Endothelial cell of hepatic sinusoid (primary cell): ENCODE data around the gene ERAP2.
"Not testable (repeated sequence)": the region's sequence is repeated elsewhere in the genome, so short reads cannot be mapped to it uniquely, and the experiment has no call there.

ENCODE experiments used
- in situ Hi-C: cut with HindIII; loops from 2 replicates; pipeline ENCODE4 v1.10.0; 2017; ENCODE audit warnings: low sequenced_read_pairs

ERAP2 gene, protein sequence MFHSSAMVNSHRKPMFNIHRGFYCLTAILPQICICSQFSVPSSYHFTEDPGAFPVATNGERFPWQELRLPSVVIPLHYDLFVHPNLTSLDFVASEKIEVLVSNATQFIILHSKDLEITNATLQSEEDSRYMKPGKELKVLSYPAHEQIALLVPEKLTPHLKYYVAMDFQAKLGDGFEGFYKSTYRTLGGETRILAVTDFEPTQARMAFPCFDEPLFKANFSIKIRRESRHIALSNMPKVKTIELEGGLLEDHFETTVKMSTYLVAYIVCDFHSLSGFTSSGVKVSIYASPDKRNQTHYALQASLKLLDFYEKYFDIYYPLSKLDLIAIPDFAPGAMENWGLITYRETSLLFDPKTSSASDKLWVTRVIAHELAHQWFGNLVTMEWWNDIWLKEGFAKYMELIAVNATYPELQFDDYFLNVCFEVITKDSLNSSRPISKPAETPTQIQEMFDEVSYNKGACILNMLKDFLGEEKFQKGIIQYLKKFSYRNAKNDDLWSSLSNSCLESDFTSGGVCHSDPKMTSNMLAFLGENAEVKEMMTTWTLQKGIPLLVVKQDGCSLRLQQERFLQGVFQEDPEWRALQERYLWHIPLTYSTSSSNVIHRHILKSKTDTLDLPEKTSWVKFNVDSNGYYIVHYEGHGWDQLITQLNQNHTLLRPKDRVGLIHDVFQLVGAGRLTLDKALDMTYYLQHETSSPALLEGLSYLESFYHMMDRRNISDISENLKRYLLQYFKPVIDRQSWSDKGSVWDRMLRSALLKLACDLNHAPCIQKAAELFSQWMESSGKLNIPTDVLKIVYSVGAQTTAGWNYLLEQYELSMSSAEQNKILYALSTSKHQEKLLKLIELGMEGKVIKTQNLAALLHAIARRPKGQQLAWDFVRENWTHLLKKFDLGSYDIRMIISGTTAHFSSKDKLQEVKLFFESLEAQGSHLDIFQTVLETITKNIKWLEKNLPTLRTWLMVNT

DNA sequence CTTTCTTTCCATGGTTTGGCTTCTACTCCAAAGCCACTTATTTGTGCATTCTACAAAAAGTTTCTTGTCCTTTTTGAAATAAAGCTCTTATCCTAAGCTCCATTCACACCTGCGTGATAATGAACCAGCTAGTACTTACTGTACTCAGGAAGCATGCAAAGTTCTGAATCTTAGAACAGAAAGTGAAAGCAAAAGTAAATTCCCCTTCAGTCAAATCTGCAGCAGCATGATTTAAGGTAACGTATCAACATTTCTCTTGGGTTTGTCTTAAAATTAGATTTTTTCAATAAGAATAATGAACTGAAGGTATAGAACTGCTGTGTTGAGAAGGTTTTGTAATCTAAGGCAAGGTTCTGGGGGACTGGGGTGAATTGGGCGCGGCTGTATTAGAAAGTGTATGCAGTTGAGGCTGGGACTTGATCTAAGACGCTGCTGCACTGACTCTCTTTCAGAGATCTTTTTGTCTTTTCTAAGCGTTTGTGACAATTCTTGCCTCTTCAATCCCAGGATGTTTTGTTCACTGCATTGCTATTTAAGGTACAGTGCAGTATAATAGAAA, at the start of gene ERAP2:
Gene ERAP2, plus strand, starts transcription at position 209 of the 559 bp plus-strand sequence. CDS start 3,186 bp downstream, outside the sequence.
- in situ Hi-C loops: no loop called here

DNA sequence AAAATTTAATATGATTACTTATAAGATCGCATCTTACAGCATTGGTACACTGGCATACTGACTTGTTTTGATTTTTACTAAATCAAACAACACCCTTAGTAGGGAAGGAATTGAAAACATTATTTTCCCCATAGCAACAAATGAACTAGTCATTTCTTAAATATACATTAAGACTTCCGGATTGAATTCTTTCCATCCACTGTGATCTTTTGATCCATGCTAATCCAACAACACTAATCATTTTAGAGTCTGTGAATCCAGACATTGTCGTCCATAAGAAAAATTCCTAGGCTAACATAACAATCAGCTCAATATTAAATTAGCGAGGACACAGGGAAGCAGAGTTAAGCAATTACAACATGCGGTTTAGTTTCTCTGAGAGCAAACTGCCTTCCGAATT, 47.0 kb upstream of the ERAP2 start:
- in situ Hi-C loops: no loop called here

DNA sequence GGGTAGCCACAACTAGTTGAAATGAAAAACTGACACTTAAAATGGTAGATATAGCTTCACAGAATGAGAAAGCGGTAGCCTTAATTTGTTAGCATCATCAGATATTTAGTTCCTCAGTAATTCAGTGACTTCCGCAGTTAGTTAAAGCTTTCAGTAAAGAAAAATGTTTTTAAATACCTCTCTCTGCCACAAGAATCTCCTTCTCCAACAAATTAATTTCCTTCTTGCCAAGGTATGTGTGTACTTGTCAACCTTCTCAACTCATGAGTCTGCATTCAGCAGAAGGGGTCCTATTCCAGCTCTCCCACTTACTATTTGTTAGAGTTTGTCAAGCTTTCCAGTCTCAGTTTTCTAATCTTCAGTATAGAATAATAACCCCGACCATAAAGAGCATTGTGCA, 42.3 kb upstream of the ERAP2 start:
- in situ Hi-C loops: no loop called here

DNA sequence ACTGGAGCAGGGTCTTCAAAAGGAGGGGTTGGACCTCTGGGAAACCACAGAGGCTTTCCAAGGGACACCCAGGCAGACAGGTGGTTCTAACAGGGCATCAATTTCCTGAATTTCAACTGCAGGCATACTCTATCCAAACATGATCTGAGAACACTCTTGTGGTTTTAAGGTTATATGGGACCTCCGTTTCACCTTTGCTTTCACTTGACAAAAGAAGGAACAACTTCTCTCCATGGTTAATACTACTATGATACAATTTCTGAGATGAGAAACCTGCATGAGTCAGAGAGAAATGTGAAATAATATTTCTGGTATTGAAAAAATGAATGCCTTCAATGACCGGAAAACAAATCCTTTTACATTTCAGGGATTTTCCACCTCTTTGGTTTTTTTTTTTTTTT, 40.5 kb upstream of the ERAP2 start:
- in situ Hi-C loops: loop anchor here (5.0 kb wide), 1 partner anchor 37 kb away; no protein-coding TSS in a partner anchor

DNA sequence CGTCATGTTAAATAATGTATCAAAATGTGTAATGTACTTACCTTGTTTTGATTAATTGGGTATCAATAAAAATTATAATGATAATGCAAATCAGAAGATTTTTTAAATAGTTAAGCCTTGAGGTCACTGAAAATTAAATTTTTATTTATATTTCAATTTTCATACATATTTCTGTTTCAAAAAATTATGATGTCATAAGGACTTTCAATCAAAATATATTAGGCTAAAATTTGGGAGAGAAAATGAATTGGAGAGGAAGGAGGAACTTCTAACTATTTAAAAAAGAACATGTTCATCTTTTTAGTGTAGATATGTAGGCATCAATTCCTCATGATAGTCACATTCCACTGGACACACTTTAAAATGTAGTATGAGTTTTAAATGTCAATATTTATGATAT, 39.5 kb upstream of the ERAP2 start:
- in situ Hi-C loops: loop anchor here (5.0 kb wide), 1 partner anchor 35 kb away; no protein-coding TSS in a partner anchor

DNA sequence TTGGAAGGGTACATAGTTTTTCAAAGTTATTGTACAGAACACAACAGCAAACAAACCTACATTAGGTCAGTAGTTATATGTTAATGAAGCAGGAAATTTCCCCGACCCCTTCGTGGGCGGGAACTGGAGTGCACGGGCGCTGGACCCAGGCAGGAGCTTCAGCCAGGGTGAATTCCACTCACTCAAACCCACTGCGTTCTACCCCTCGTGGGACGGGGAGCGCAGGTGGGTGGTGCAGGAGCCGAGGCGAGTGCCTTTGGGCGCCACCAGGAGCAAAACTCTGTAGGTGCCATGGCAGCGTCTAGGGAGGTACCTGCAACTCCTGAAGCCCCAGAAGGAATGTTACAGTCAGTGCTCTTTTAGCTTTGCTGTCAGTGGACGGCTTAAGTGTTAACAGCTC, 39.0 kb upstream of the ERAP2 start:
- in situ Hi-C loops: loop anchor here (5.0 kb wide), 1 partner anchor 35 kb away; no protein-coding TSS in a partner anchor

DNA sequence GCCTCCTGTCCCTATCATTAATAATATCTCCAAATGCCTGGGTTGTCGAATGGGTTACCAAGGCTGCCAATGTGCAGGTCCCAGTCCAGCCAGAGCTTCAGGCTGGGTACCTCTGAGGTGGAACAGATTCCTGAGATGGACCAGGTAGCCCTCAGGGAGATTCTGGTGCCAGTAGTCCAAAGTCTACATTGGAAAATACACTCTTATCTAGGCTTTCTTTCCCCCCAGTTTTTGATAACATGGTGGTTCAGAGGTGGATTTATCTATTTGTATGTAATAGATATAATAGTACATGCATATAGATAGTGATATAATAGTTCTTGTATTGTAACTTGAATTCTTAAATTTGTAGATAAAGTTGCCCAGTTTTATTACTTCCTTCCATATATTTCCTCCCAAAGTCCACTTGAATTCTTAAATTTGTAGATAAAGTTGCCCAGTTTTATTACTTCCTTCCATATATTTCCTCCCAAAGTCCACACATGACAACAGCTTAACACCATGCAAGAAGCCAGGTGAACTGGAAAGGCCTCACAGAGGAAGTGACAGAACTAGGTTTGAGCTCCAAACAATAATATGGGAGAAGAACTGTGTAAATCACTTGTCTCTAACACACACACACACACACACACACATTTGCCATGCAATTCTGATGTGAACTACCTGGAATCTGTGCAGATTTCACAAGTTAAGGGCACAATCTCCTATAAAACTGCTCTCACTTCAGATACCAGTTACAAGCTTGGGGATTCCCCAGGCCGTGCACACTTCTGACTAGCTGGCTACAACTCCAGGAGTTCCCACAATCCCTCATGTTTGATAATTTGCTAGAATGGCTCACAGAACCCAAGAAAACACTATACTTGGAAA, 37.9 kb upstream of the ERAP2 start:
- in situ Hi-C loops: loop anchor here (5.0 kb wide), 1 partner anchor 34 kb away; no protein-coding TSS in a partner anchor

DNA sequence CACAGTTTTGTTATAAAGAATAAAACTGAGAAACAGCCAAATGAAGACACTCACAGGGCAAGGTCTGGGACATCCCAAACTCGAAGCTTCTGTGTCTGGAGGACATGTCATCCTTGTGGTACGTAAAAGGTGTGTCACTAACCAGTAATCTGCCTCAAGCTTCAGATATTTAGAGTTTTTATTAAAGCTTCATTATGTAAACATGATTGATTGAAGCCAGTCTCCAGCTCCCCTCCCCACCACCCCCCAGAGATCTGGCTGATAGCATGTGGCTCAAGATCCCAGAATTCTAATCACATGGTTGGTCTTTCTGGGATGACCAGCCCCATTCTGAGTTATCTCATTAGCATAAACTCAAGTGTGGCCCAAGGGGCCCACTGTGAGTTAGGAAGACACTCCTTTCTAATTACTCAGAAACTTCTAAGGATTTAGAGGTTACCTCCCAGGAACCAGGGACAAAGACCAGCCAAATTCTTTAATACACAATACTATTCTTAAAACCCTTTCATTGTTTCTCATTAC, 37.2 kb upstream of the ERAP2 start:
- in situ Hi-C loops: loop anchor here (5.0 kb wide), 1 partner anchor 33 kb away; no protein-coding TSS in a partner anchor

DNA sequence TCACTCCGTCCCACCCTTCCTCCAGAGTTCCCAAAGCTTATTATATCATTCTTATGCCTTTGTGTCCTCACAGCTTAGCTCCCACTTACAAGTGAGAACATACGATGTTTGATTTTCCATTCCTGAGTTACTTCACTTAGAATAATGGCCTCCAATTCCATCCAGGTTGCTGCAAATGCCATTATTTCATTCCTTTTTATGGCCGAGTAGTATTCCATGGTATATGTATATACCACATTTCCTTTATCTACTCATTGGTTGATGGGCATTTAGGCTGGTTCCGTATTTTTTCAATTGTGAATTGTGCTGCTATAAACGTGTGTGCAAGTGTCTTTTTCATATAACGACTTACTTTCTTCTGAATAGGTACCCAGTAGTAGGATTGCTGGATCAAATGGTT, 34.4 kb upstream of the ERAP2 start:
- in situ Hi-C loops: not testable (repeated sequence)

DNA sequence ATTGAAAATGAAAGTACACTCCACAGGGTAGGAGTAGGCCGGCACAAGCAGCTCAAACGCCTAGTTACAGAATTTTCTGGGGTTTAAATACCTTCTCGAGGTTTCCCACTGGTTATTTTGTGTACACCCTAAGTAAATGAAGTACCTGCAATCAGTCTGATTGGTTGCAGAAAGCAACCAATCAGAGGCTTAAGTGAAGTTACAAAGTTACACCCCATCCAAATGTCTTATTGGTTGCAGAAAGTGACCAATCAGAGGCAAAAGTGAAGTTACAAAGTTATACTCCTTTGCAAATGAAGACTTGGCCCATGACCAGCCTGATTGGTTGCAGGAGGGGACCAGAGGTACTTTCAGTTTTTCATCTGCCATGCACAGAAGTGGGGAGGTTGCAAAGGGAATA, 33.2 kb upstream of the ERAP2 start:
- in situ Hi-C loops: no loop called here

DNA sequence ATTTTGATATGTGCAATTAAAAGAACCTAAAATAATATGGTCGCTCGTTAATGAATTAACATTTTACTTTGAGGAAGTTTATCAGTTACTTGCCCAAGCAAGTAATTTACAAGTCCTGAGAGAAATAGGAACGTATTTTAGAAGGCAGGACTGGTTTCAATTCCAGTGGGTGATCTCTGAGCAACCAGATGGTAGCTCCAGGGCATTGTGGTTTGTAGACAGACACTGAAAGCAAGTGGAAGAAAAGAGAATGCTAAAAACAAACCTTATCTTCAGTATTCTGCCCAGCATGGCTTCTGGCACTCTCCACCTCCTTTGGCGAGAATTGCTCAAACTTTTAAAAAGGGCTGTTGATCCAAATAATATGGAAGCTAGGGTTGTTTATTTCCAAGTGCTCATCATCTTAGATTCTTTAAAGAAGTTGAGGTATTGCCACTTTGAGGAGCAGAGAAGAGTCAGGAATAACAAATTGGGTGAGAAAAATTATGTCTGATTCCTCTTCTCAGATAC, 31.8 kb upstream of the ERAP2 start:
- in situ Hi-C loops: no loop called here

DNA sequence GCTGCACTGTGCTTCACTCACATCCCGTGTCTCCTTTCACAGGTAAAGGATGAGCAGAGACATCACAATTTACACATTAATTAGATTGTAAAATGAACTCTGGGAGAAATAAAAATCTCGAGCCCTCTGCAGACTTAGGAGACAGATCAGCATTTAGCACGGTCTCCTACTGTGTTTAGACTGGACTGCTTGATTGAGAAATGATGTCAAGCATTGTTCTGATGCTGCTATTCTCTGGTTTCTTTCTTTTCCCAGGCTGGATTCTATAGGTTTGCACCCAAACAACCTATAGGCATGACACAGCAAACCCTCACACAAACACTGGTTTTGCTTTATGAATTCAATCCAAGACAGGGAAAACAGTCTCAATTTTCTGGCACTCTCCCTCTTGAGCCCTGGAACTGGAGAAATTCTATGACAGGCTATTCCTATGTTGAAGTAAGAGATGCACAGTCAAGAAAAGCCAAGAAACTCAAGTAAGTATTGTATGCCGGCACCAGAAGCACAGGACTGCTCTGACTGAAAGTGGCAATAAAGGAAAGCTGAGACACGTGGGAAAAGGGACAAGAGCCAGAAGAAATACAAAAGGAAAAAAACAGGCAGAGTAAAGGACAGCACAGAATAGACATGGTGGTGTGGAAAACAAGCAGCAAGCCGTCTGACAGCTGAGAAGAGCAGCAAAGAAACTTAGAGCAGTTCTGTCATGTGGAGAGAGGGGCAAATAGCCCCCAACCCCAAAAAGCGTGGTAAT, 24.8 kb upstream of the ERAP2 start:
- in situ Hi-C loops: loop anchor here (25.0 kb wide), 1 partner anchor 311 kb away; no protein-coding TSS in a partner anchor

DNA sequence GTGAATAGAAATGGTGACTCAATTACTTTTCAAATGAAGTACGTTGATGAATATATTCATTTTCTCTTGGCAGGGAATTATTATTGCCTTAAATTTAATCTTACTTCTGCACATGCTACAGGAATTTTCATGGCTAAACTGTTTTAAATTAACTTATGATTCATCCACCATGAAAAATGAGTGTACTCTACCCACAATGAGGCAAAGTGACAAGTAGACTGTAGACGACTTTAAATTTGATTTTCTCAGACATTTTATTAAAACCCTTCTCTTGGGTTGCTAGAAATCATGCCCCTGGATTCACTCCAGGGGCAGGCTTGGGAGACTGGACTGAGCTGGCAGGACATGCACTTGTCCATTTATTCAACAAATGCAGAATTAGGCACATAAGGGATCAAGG, 23.5 kb upstream of the ERAP2 start:
- in situ Hi-C loops: loop anchor here (25.0 kb wide), 1 partner anchor 310 kb away; no protein-coding TSS in a partner anchor

DNA sequence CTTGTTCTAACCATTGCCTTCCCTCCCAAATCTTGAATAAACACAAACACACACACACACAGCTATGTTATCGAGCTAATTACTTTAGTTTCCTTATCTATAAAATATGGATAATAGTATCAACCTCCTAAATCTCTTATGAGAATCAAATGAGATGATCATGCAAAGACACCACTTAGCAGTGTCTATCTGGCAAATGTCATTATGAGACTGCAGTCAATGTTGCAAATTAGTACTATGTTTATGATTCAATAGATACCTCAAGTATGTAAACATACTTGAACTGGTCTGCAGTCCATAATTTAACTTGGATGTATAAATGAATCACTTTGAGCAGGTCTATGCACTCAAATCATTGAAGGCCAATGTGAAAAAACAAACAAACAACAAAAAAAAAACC, 22.2 kb upstream of the ERAP2 start:
- in situ Hi-C loops: loop anchor here (25.0 kb wide), 1 partner anchor 308 kb away; no protein-coding TSS in a partner anchor

DNA sequence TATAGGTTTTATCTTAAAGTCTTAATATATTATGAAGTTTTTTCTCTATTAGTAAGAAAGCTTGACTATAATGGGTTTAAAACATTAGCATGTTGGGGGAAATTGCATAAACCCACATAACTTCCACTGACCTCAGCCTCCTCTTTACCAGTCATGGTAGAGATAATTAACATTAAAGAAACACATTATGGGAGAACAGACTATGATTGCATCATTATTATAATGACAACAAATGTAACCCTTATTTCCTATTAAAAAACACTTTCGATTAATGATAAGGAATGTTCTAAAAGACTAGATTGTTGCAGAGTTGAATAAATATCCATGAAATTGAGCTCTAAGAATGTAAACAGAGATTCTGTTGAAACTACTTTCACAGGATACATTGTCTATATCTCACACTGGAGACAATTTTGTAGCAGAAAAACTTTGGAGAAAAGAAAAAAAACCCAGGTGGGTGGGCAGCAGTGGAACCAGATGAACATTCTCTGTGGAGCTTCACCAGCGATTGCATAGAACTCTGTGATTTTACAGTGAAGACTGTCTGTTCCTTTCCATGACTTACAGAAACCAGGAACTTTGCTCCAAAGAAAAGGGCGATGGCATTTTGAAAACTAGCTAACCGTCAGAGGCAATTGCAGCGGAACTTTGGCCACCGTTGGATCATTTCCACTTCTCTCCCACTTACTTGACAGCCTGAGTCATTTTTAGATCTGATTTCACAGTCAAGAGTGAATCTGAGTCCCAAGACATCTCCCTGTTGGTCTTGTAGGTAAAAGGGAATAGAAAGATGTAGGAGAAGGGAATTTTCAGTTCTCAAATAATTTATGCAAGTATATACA, 21.0 kb upstream of the ERAP2 start:
- in situ Hi-C loops: loop anchor here (25.0 kb wide), 1 partner anchor 307 kb away; no protein-coding TSS in a partner anchor

DNA sequence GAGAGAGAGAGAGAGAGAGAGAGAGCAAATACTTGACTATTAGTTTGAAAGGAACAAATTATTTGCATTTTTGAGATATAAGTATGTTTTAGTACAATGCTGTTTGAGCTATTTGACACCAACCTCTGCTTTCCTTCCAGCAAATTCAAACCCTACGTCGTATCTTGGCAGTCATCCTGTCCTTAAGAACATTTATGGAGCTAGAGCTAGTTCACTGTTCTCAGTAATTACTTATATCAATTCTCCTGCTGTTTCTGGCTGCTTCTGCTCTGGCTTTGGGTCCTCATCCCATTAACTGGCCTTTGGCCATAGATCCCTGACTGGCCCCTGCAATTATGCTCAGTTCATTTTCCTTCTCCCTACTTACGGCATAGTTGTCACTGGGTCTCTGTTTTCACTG, 19.9 kb upstream of the ERAP2 start:
- in situ Hi-C loops: loop anchor here (25.0 kb wide), 1 partner anchor 306 kb away; no protein-coding TSS in a partner anchor

DNA sequence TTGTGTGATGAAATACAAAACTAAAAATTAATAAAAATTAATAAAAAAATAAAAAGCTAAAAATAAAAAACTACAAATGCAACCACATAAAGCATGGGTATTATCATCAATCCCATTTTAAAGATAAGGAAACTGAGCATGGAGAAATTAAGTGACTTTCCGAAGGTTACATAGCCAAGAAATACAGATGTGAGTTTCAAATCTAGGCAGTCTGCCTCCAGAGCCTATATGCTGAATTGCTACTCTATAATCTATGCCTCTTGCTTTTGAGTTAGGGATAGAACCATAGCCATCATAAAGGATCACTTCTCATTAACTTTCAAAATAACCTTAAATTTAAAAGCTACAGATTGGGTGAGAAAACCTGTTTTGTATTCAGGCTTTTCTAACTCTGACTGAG, 18.8 kb upstream of the ERAP2 start:
- in situ Hi-C loops: loop anchor here (25.0 kb wide), 1 partner anchor 305 kb away; no protein-coding TSS in a partner anchor

DNA sequence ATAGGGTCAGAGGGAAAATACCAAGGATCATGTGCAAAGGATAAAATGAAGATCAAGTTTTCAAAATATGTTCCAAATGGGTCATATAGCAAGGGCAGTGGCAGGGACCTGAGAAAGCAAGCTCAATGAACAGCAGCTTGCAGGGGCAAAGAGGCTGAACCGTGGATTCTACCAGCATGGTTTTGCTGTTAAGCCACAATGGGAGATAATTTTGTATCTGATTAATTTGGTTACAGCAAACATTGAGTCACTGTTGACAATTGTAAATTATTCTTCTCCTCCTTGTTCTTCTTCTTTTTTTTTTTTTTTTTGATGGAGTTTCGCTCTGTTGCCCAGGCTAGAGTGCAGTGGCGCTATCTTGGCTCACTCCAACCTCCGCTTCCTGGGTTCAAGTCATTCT, 18.4 kb upstream of the ERAP2 start:
- in situ Hi-C loops: loop anchor here (25.0 kb wide), 1 partner anchor 304 kb away; no protein-coding TSS in a partner anchor
